Measurements from ENCODE around the gene SEMA3D.

GRCh38 chr7:85014936-85015660 is 171.8 kb downstream of the SEMA3D start:
- TF ChIP-seq CTCF (IDR thresholded peaks at IDR 0.05) (no peak), POLR2A (IDR thresholded peaks at IDR 0.05) (no peak)
